Activated T-cell treated with anti-CD3 and anti-CD28 coated beads for 4 hours (primary cell): Measurements from ENCODE around the gene RAB25.
"Not testable (repeated sequence)": the region's sequence is repeated elsewhere in the genome, so short reads cannot be mapped to it uniquely, and the experiment has no call there.

Source experiments
- DNase-seq: peaks from one replicate; pipeline ENCODE4 v3.0.0-alpha.2; 2020

Gene RAB25

DNA sequence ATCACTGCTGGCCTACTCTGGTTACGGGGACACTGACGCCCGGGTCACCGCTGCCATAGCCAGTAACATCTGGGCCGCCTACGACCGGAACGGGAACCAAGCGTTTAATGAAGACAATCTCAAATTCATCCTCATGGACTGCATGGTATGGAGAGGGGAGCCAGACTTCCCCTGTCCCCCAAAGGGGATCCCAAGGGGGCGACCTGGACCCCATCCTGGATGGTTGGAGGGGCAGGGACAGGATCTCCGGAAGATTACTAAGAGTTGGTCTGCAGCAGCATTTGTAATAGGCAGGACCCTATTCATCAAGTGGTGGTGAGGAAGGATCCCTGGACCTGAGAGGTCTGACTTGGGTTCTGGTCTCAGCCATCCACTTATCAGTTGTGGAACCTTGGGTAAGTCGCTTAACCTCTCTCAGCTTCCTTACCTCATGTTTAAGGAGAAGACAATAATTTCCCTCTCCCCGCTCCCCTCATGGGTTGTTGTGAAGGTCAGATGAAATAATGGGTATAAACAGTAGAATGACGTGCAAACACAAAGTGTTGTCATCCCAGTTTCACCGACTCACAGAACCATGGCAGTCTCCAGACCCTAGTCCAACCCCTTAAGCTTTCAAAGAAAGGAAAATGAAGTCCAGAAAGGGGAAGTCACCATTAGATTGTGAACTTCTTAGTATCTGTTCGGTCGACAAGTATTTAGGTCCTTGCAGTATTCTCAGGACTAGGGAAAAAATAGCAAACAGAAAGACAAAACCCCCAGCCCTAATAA lies 5.5 kb upstream of the RAB25 start:
- DNase-seq: no peak

DNA sequence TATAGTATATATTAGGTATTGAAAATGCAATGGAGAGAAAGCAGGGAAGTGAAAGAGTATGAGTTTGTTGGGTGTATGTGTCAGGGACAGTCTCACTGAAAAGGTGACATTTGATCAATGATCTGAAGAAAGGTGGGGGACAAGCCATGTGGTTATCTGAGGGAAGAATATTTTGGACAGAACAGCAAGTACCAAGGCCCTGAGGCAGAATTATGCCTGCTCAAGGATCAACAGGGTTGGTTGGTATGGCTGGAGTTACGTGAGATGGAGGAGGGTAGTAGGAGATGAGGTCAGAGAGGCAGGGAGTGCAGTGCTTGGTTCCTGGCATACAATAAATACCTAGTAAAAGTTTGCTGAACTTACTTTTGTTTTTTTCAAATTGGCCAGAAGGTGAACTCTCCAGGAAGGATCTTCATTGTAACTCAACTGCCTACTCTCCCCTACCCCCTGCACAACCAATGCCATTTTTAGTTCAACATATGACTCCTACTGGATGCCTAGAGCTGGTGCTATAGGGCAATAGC lies 4.6 kb upstream of the RAB25 start:
- no peak for DNase-seq

GRCh38 chr1:156062189-156062588 lies 1.2 kb downstream of the RAB25 start:
- DNase-seq: no peak

DNA sequence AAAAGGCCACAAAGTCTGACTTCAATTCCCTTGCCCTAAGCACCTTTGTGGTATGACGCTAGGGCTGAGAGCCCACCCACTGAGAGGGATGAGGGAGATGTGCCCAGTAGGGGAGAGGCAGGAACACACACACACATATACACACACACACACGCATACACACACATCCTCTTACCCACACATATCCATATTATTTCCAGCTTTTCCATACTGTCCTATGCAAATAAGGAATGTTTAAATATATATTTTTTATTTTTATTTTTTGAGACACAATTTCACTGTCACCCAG lies 3.0 kb downstream of the RAB25 start:
- DNase-seq: no peak

- no peak for DNase-seq
Measured at GRCh38 chr1:156064615-156065014, 3.7 kb downstream of the RAB25 start.

DNA sequence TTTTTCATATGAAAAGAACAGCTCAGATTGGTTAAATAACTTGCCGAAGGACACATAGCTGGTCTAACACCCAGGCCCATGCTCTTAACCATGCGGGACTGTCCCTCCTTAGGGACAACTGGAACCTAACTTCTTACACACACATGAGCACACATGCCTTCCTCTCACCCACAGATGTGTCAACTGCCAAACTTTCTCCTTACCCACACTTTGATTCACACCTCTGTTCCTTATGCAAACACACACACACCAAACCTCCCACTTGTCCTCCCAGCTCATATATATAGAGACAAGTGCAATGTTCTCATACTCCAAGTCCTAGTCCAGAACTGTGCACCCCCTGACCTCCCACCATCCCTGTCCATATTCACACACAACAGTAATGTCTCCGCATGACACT lies 4.3 kb downstream of the RAB25 start:
- no peak for DNase-seq

- DNase-seq: no peak
Measured at GRCh38 chr1:156065871-156066270, 4.9 kb downstream of the RAB25 start.

DNA sequence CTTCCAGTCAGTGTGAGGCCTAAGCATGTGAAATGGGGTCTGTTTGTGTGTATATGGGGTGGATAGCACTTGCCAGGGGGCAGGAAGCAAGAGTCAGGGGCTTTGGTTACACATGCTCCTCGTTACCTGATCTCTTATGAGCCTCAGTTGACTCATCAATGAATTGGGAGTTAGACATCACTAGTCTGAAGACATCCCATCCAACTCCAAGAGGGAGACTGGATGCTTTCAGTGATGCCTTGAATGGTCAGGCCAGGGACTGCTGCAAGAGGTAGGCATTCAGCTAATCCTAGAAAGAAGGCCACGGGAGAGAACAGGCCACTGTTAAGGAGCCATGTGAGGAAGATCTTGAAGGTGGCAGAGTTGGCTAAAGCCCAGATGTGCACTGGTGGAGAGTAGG lies 6.3 kb downstream of the RAB25 start:
- no peak for DNase-seq

DNA sequence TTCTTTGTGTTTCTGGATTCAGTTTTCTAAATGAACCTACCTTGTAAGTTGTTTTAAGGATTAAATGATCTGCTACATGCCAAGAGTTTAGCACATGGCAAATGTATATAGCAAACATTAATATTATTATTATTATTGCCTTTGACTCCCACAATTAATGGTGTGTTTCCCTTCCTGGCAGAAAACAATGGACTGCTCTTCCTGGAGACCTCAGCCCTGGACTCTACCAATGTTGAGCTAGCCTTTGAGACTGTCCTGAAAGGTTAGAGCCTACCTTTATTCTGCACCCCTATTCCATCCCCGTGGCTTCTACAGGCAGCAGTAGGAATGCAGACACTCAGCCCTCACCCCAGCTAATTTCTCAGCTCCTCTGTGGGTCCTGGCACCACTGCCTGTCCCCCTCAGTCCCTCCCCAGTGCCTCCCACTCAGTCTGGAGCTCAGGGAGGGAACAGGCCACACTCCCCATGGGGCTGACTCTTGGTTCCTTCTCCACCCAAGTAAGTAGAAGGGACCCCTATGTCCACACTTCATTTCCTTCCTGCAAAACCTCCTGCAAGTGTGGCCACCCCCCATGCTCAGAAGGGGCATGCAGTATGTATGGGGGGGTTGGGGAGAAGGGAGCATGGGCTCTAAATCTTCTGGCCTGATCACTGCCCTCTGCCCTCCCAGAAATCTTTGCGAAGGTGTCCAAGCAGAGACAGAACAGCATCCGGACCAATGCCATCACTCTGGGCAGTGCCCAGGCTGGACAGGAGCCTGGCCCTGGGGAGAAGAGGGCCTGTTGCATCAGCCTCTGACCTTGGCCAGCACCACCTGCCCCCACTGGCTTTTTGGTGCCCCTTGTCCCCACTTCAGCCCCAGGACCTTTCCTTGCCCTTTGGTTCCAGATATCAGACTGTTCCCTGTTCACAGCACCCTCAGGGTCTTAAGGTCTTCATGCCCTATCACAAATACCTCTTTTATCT lies 8.8 kb downstream of the RAB25 start:
- no peak for DNase-seq

GRCh38 chr1:156070548-156070947 lies 9.6 kb downstream of the RAB25 start:
- no peak for DNase-seq

DNA sequence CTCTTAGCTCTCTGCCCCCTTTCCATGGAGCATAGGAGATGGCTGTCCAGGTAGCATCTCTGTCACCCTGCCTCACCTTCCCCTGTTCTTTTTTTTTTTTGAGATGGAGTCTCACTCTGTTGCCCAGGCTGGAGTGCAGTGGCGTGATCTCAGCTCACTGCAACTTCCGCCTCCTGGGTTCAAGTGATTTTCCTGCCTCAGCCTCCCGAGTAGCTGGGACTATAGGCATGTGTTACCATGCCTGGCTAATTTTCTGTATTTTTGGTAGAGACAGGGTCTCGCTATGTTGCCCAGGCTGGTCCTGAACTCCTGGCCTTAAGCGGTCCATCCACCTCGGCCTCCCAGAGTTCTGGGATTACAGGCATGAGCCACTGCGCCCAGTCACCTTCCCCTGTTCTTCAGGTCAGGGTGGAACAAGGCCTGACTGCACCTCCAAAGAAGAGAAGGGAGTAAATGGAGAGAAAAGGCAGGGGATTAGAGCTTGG lies 10.4 kb downstream of the RAB25 start:
- DNase-seq: not testable (repeated sequence)

- DNase-seq: no peak
Measured at GRCh38 chr1:156072251-156072650, 11.3 kb downstream of the RAB25 start.

DNA sequence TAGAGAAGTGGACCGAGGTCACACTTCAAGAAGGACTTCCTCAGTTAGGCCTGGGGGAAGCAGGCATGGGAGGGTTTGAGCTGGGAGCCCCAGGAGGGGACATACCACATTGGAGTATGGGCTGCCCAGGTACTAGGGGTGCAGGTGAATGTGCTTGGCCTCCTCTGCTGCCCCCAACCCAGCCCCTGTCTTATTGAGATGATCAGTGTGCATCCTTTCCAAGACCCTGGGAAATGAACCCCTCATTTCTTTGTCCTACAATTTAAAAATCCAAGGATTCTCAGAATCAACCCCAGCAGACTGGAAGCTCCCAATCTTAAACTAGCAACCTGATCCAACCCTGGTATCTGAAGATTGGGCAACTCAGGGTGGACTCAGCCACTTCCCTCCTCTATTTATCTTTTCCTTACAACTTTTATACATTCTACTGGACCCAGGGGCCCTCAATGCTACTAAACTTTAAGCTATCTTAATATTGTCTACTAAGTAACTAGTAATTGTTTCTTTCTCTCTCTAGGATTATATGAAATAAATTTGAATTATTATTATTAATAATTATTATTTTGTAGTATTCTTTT lies 12.2 kb downstream of the RAB25 start:
- DNase-seq: no peak

DNA sequence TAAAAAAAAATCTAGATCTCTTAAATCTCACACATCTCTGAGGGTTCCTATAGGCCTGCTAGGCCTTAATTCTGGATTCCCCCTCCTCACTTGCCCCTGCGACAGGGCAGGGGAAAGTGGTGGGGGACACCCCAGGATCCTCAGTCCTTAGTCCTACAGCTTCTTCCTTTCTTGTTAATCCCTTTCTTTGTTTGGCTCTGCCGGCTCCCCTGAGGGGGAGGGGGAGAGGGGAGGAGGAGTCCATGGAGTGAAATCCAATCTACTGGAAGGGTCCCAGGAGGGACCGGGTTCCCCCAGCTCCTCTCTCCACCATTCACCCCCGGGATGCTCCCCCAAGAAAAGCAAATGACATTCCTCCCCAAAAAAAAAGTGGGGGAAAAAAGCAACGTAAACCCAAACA lies 12.8 kb downstream of the RAB25 start:
- no peak for DNase-seq

GRCh38 chr1:156074661-156075060 lies 13.7 kb downstream of the RAB25 start:
- DNase-seq: no peak

GRCh38 chr1:156075162-156075561 lies 14.2 kb downstream of the RAB25 start:
- DNase-seq: no peak

GRCh38 chr1:156075775-156076204 lies 14.8 kb downstream of the RAB25 start:
- no peak for DNase-seq

DNA sequence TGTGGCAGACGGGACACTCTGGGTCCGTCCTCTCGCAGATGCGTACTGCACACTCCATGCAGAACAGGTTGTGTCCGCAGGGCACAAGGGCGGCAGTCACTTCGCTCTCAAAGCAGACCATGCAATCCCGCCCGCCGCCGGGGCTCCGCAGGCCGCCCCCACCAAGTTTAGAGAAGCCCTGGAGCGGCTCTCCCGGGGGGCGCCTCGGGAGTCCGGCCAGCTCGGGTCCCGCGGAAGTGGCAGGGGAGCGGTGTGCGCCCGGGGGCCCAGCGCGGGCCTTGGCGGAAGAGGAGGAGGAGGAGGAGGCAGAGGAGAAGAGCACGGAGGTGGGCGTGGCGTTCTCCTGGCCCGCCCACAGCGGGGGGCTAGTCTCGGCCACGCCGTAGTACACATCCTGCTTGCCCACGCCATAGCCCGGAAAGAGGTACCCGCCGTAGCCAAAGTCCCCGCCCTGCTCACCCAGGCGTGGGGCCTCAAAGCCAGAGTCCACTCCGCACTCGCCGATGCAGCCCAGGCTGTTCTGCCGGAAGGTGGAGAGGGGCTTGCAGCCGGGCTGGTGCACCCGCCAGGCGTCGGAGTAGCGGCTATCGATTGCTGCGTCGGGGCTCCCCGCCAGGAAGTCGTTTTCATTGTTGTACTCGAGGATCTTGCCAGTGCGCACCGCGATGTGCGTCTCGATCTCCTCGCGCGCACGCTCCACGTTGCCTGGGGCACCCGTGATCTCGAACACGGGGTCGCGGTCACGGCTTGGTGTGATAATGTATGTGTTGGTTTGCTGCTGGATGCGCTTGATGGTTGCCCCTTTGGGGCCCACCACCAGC lies 15.9 kb downstream of the RAB25 start:
- DNase-seq: no peak

DNA sequence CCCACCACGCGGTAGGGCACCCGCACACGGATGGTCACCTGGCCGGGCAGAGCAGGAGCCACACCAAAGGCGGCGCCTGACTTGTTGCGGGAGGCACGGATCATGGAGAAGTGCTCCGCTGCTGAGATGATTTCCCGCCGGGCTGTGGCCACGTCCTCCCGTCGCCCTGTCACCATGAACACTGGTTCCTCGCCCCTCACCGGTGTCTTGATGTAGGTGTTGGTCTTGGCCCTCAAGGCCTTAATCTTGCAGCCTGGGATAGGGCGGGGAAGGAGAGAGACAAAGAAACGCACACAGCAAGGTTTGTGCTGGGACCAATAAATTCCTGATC lies 16.4 kb downstream of the RAB25 start:
- no peak for DNase-seq

DNA sequence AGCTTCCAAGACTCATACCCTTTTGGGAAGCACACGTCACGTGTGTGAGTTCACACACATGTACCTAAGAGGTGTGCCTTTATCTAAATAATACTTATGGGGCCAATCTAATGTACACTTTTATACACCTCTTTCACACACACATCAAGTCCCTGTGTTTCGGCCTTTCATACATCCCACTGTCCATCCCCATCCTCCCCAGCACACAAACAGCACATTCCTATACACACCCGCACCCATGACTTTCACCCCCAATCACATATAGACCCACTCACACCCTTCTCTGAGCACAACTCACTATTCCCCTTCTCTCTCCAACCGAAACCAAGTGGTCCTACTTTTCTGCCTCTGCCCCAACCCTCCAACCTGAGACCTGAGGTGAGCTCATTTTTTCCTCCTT lies 17.8 kb downstream of the RAB25 start:
- no peak for DNase-seq

GRCh38 chr1:156079762-156080161 lies 18.8 kb downstream of the RAB25 start:
- DNase-seq: no peak

- DNase-seq: no peak
Measured at GRCh38 chr1:156080241-156080862, 19.4 kb downstream of the RAB25 start.
